ENCODE data around the gene KCTD14. TPM values are rescaled to one million over a fixed set of nuclear protein-coding genes. Genes with fewer than 3 reads are reported as not detected.

Gene KCTD14
- total RNA-seq, 1 donor: 0.45 TPM

GRCh38 chr11:78039919-78040671, 17.0 kb upstream of the KCTD14 start:
- H3K4me3 ChIP-seq (ENCODE audit: low read depth, low read length): peak overlapping the region; percentile 28
- TF ChIP-seq CTCF (IDR thresholded peaks at IDR 0.05; ENCODE audit: insufficient read depth, low read length): no peak
- DNase-seq (ENCODE audit: low read depth): peak; percentile 85

GRCh38 chr11:78039391-78039918, 16.4 kb upstream of the KCTD14 start:
- H3K4me3 ChIP-seq (ENCODE audit: low read depth, low read length): no peak overlapping the region
- DNase-seq (ENCODE audit: low read depth): no peak
- no peak for TF ChIP-seq CTCF (IDR thresholded peaks at IDR 0.05; ENCODE audit: insufficient read depth, low read length)

GRCh38 chr11:78038697-78039313, 15.7 kb upstream of the KCTD14 start:
- no peak for TF ChIP-seq CTCF (IDR thresholded peaks at IDR 0.05; ENCODE audit: insufficient read depth, low read length)
- DNase-seq (ENCODE audit: low read depth): no peak

GRCh38 chr11:78037825-78038620, 14.9 kb upstream of the KCTD14 start:
- no peak for DNase-seq (ENCODE audit: low read depth)
- TF ChIP-seq CTCF (IDR thresholded peaks at IDR 0.05; ENCODE audit: insufficient read depth, low read length): no peak
- H3K4me3 ChIP-seq (ENCODE audit: low read depth, low read length): no peak overlapping the region

More at GRCh38 chr11:78038697-78039313, 15.7 kb upstream of the KCTD14 start:
- no peak overlapping the region for H3K4me3 ChIP-seq (ENCODE audit: low read depth, low read length)

- no peak for DNase-seq (ENCODE audit: low read depth)
- TF ChIP-seq CTCF (IDR thresholded peaks at IDR 0.05; ENCODE audit: insufficient read depth, low read length): no peak
- no peak overlapping the region for H3K4me3 ChIP-seq (ENCODE audit: low read depth, low read length)
These were observed 14.0 kb upstream of the KCTD14 start for GRCh38 chr11:78037056-78037455.

- H3K4me3 ChIP-seq (ENCODE audit: low read depth, low read length): no peak overlapping the region
- no peak for DNase-seq (ENCODE audit: low read depth)
- TF ChIP-seq CTCF (IDR thresholded peaks at IDR 0.05; ENCODE audit: insufficient read depth, low read length): no peak
These were observed 13.2 kb upstream of the KCTD14 start for GRCh38 chr11:78036313-78036712.
